IMR-90 (cell line): ENCODE data around the gene PKHD1. TPM values are rescaled to one million over a fixed set of nuclear protein-coding genes. Genes with fewer than 3 reads are reported as not detected.

ENCODE experiments used
- ATAC-seq: fragments of 200-7000 bp; cut with Tn5 transposase; 2 replicates; pipeline ENCODE4 v1.9.1; 2020; ENCODE audit warnings: low read depth, mild to moderate bottlenecking, moderate library complexity
- BruUV-seq: library from RNA; stranded (reverse); fragments of 400-500 nt; replicated peaks from 2 replicates; lab custom pipeline; 2021; lab: Mats Ljungman, UMichigan
- CTCF ChIA-PET: fragments of 300-600 bp; formaldehyde crosslinking; extraction: SDS; loops from one replicate; lab custom pipeline; 2021; ENCODE audit warnings: antibody characterized with exemption; lab: Yijun Ruan, JAX
- POLR2A ChIA-PET: fragments of 300-600 bp; sonication (Branson Sonifier 250); formaldehyde crosslinking; loops from one replicate; lab custom pipeline; 2022; ENCODE audit warnings: antibody characterized with exemption; ENCODE audit not compliant: unreplicated experiment; lab: Charles Lee
- DNase-seq: peaks from one replicate; pipeline ENCODE4 v3.0.0; 2013
- H2AFZ ChIP-seq: replicated peaks from 2 replicates; pipeline ENCODE3; 2013; ENCODE audit warnings: low read length, mild to moderate bottlenecking; ENCODE audit not compliant: poor library complexity
- H2AK5ac ChIP-seq: 2 replicates; pipeline ENCODE4 v1.6.1; 2013; ENCODE audit warnings: low read depth, low read length, inconsistent platforms
- H2AK9ac ChIP-seq: replicated peaks from 2 replicates; pipeline ENCODE3; 2013; ENCODE audit warnings: mild to moderate bottlenecking, low read depth, low read length, moderate library complexity; ENCODE audit not compliant: poor library complexity
- H2BK120ac ChIP-seq: 2 replicates; pipeline ENCODE4 v1.6.1; 2013; ENCODE audit warnings: low read depth, low read length, inconsistent platforms
- H2BK15ac ChIP-seq: 3 replicates; pipeline ENCODE4 v1.6.1; 2013; ENCODE audit warnings: low read depth, low read length, inconsistent platforms
- H2BK20ac ChIP-seq: 2 replicates; pipeline ENCODE4 v1.6.1; 2013; ENCODE audit warnings: low read depth, mild to moderate bottlenecking, inconsistent platforms, low read length, moderate library complexity
- H2BK5ac ChIP-seq: 2 replicates; pipeline ENCODE4 v1.6.1; 2013; ENCODE audit warnings: mild to moderate bottlenecking, low read depth, low read length, inconsistent platforms; ENCODE audit not compliant: poor library complexity, severe bottlenecking
- H3K14ac ChIP-seq: replicated peaks from 2 replicates; pipeline ENCODE4 v1.6.1; 2013; ENCODE audit warnings: low read depth, low read length, inconsistent platforms
- H3K18ac ChIP-seq: 2 replicates; pipeline ENCODE4 v1.6.1; 2013; ENCODE audit warnings: low read depth, low read length, control low read depth
- H3K23ac ChIP-seq: 2 replicates; pipeline ENCODE4 v1.6.1; 2013; ENCODE audit warnings: low read depth, low read length, inconsistent platforms
- H3K27ac ChIP-seq: 2 replicates; pipeline ENCODE4 v1.5.1; 2013; ENCODE audit warnings: mild to moderate bottlenecking, control low read depth, low read length; ENCODE audit not compliant: insufficient read depth
- H3K27me3 ChIP-seq: 2 replicates; pipeline ENCODE4 v1.6.1; 2013; ENCODE audit warnings: low read length; ENCODE audit not compliant: control insufficient read depth, insufficient read depth
- H3K36me3 ChIP-seq: 2 replicates; pipeline ENCODE4 v1.6.1; 2013; ENCODE audit warnings: low read length, mixed read lengths; ENCODE audit not compliant: control insufficient read depth, insufficient read depth
- H3K4ac ChIP-seq: 2 replicates; pipeline ENCODE4 v1.6.1; 2013; ENCODE audit warnings: low read depth, low read length, inconsistent platforms
- H3K4me1 ChIP-seq: 2 replicates; pipeline ENCODE4 v1.6.1; 2013; ENCODE audit warnings: low read length, mixed read lengths; ENCODE audit not compliant: control insufficient read depth, insufficient read depth
- H3K4me2 ChIP-seq: 2 replicates; pipeline ENCODE4 v1.6.1; 2013; ENCODE audit warnings: low read depth, mild to moderate bottlenecking, control low read depth, low read length, moderate library complexity
- H3K4me3 ChIP-seq: 2 replicates; pipeline ENCODE4 v1.5.1; 2013; ENCODE audit warnings: low read depth, mild to moderate bottlenecking, control low read depth, low read length, moderate library complexity; ENCODE audit not compliant: insufficient read depth
- H3K56ac ChIP-seq: 2 replicates; pipeline ENCODE4 v1.6.1; 2013; ENCODE audit warnings: low read length, inconsistent platforms; ENCODE audit not compliant: insufficient read depth; ENCODE audit errors: extremely low read depth
- H3K79me1 ChIP-seq, 2 experiments: 2 replicates each; pipeline ENCODE4 v1.6.1; 2013; ENCODE audit warnings: low read length in 2 of 2, inconsistent platforms in 1 of 2, low read depth in 1 of 2
- H3K9ac ChIP-seq: 2 replicates; pipeline ENCODE4 v1.6.1; 2013; ENCODE audit warnings: low read depth, low read length, control low read depth
- H3K9me1 ChIP-seq: 2 replicates; pipeline ENCODE4 v1.6.1; 2013; ENCODE audit warnings: low read length, inconsistent platforms; ENCODE audit not compliant: insufficient read depth
- H3K9me3 ChIP-seq: 2 replicates; pipeline ENCODE4 v1.6.1; 2013; ENCODE audit warnings: low read length; ENCODE audit not compliant: control insufficient read depth, insufficient read depth
- H4K20me1 ChIP-seq: 2 replicates; pipeline ENCODE4 v1.6.1; 2013; ENCODE audit warnings: low read length, inconsistent platforms; ENCODE audit not compliant: insufficient read depth
- H4K5ac ChIP-seq: 2 replicates; pipeline ENCODE4 v1.6.1; 2013; ENCODE audit warnings: mild to moderate bottlenecking, low read depth, low read length, control low read depth
- H4K8ac ChIP-seq, 2 experiments: 2 replicates each; pipeline ENCODE4 v1.6.1; 2013; ENCODE audit warnings: low read depth in 2 of 2, low read length in 2 of 2, control low read depth in 1 of 2, inconsistent platforms in 1 of 2
- H4K91ac ChIP-seq: 2 replicates; pipeline ENCODE4 v1.6.1; 2013; ENCODE audit warnings: low read depth, low read length, inconsistent platforms; ENCODE audit not compliant: insufficient read depth
- BHLHE40 ChIP-seq: fragments of 150-350 bp; IDR thresholded peaks from 2 replicates; pipeline ENCODE4 v1.6.1; 2016; ENCODE audit warnings: mild to moderate bottlenecking, low read depth, low read length
- CHD1 ChIP-seq: IDR thresholded peaks from 2 replicates; pipeline ENCODE4 v1.6.1; 2012; ENCODE audit warnings: low read depth, low read length, improper control_type of control experiment
- CTCF ChIP-seq: conservative IDR thresholded peaks from 2 replicates; pipeline ENCODE4 v1.5.1; 2012; ENCODE audit warnings: mild to moderate bottlenecking, low read depth, low read length, improper control_type of control experiment
- ELK1 ChIP-seq: fragments of 150-350 bp; IDR thresholded peaks from 2 replicates; pipeline ENCODE4 v1.6.1; 2016; ENCODE audit warnings: low read depth, mild to moderate bottlenecking, low read length, moderate library complexity, borderline replicate concordance
- FOS ChIP-seq: fragments of 150-350 bp; IDR thresholded peaks from 2 replicates; pipeline ENCODE4 v1.6.1; 2016; ENCODE audit warnings: low read depth, low read length
- MAFK ChIP-seq: IDR thresholded peaks from 2 replicates; pipeline ENCODE4 v1.6.1; 2012; ENCODE audit warnings: low read depth, low read length, improper control_type of control experiment
- MXI1 ChIP-seq: IDR thresholded peaks from 2 replicates; pipeline ENCODE4 v1.6.1; 2012; ENCODE audit warnings: low read depth, mild to moderate bottlenecking, low read length, moderate library complexity, borderline replicate concordance
- NFE2L2 ChIP-seq: fragments of 150-350 bp; IDR thresholded peaks from 2 replicates; pipeline ENCODE4 v1.6.1; 2016; ENCODE audit warnings: low read depth, mild to moderate bottlenecking, low read length
- POLR2A ChIP-seq: IDR thresholded peaks from 2 replicates; pipeline ENCODE4 v1.6.1; 2012; ENCODE audit warnings: mild to moderate bottlenecking, low read depth, low read length
- RFX5 ChIP-seq: IDR thresholded peaks from 2 replicates; pipeline ENCODE4 v1.8.0; 2012; ENCODE audit warnings: low read depth, mild to moderate bottlenecking, low read length, moderate library complexity
- SMC3 ChIP-seq: fragments of 150-350 bp; IDR thresholded peaks from 2 replicates; pipeline ENCODE4 v1.6.1; 2016; ENCODE audit warnings: low read depth, mild to moderate bottlenecking, antibody characterized with exemption, low read length, moderate library complexity
- USF2 ChIP-seq: fragments of 150-350 bp; IDR thresholded peaks from 2 replicates; pipeline ENCODE4 v1.6.1; 2017; ENCODE audit warnings: mild to moderate bottlenecking, antibody characterized with exemption, low read length, low read depth
- WGBS, 2 experiments: methylation state at CpG; one replicate each; pipeline versions ENCODE4 v1.1.5 to v1.1.7; 2013; ENCODE audit warnings: missing lambda C conversion rate in 2 of 2; ENCODE audit not compliant: insufficient read length in 1 of 2; ENCODE audit errors: extremely low coverage in 2 of 2; 5-methylcytosine and 5-hydroxymethylcytosine counted together
- dilution Hi-C: fragments of 300-500 bp; cut with HindIII; formaldehyde crosslinking; loops from one replicate; pipeline ENCODE4 v1.14.3; 2018; ENCODE audit warnings: low sequenced_read_pairs; ENCODE audit not compliant: unreplicated experiment
- in situ Hi-C: fragments of 300-500 bp; cut with MboI; formaldehyde crosslinking; loops from 3 replicates; pipeline ENCODE4 v1.14.3; 2019; ENCODE audit warnings: low sequenced_read_pairs, inconsistent platforms, mixed read lengths
- intact Hi-C: fragments of 100-400 bp; cut with micrococcal nuclease; formaldehyde crosslinking; loops from 2 replicates; pipeline ENCODE4 v1.10.0; 2022
- polyA plus RNA-seq, 3 experiments: library from polyadenylated mRNA; depleted of rRNA; stranded (reverse); fragments of >200 nt; gene quantifications; 2 replicates each; pipeline ENCODE4 v1.2.3, GENCODE V29; 2012; ENCODE audit warnings: low replicate concordance in 1 of 3
- total RNA-seq: library from RNA; depleted of rRNA; stranded (reverse); fragments of >200 nt; gene quantifications from 2 replicates; pipeline ENCODE4 v1.2.3, GENCODE V29; 2012

PKHD1 gene
- total and polyA plus RNA-seq, 2 of the 4 experiments (the other 2 are of a cell fraction), result not detected

GRCh38 chr6:51846531-51846930 is 240.9 kb downstream of the PKHD1 start:
- H4K5ac ChIP-seq, result no peak overlapping the region
- CTCF ChIA-PET, result no interaction called here
- no peak for DNase-seq
- 8% methylated on average over 2 of the region's 2 CpGs; no CpG with 5 or more reads in 1 of the 2 experiments for WGBS, 2 experiments
- intact Hi-C loops, result no loop called here
- H4K8ac ChIP-seq, result no peak overlapping the region
- H2BK120ac ChIP-seq, result no peak overlapping the region
- H3K4me2 ChIP-seq, result no peak overlapping the region
- H3K4me1 ChIP-seq, result no peaks in the 10 kb centered on the region
- dilution Hi-C loops, result no loop called here
- no peak overlapping the region for H2AFZ ChIP-seq
- no peak overlapping the region for H3K4me3 ChIP-seq
- no peak overlapping the region for H3K23ac ChIP-seq
- H3K36me3 ChIP-seq, result no peaks in the 10 kb centered on the region
- H3K27me3 ChIP-seq, result no peaks in the 10 kb centered on the region
- BruUV-seq, result no TSS peak
- no peak overlapping the region for H2AK5ac ChIP-seq
- in situ Hi-C loops, result no loop called here
- no peak overlapping the region for H3K27ac ChIP-seq
- H4K91ac ChIP-seq, result no peak overlapping the region
- no peak overlapping the region for H3K14ac ChIP-seq
- H4K20me1 ChIP-seq, result no peaks in the 10 kb centered on the region
- ATAC-seq, result no peak
- no peaks in the 10 kb centered on the region for H3K79me1 ChIP-seq
- no peak overlapping the region for H2AK9ac ChIP-seq
- no peak overlapping the region for H2BK20ac ChIP-seq
- no peak overlapping the region for H3K56ac ChIP-seq
- TF ChIP-seq ELK1 (no peak), MXI1 (no peak), SMC3 (no peak), POLR2A (no peak), MAFK (no peak), RFX5 (no peak), CHD1 (no peak), NFE2L2 (no peak), FOS (no peak), CTCF (no peak), USF2 (no peak), BHLHE40 (no peak)
- no peak overlapping the region for H2BK15ac ChIP-seq
- no peak overlapping the region for H3K9ac ChIP-seq
- no peak overlapping the region for H3K4ac ChIP-seq
- POLR2A ChIA-PET, result no interaction called here
- no peak overlapping the region for H3K18ac ChIP-seq
- H3K9me3 ChIP-seq, result no peaks in the 10 kb centered on the region
- H3K9me1 ChIP-seq, result no peaks in the 10 kb centered on the region; the same call in 1 of the 2 replicates
- no peak overlapping the region for H2BK5ac ChIP-seq
